H9 (cell line): Measurements from ENCODE around the gene MTX1. TPM values are rescaled to one million over a fixed set of nuclear protein-coding genes. Genes with fewer than 3 reads are reported as not detected.

Experiments used
- DNase-seq: peaks from one replicate; pipeline ENCODE4 v3.0.0-alpha.2; 2017
- H2AFZ ChIP-seq: one replicate; pipeline ENCODE4 v1.6.1; 2013; ENCODE audit warnings: mild to moderate bottlenecking, low read length, control low read depth, moderate library complexity
- H2AK5ac ChIP-seq: 2 replicates; pipeline ENCODE4 v1.6.1; 2013; ENCODE audit warnings: low read length, control low read depth, mixed read lengths; ENCODE audit not compliant: insufficient read length
- H2BK120ac ChIP-seq: one replicate; pipeline ENCODE4 v1.6.1; 2013; ENCODE audit warnings: low read depth, mild to moderate bottlenecking, low read length, control low read depth, inconsistent platforms; ENCODE audit not compliant: poor library complexity, severe bottlenecking
- H2BK12ac ChIP-seq: 2 replicates; pipeline ENCODE4 v1.6.1; 2013; ENCODE audit warnings: low read length, control low read depth, mixed read lengths, low read depth; ENCODE audit not compliant: insufficient read length
- H2BK15ac ChIP-seq: 2 replicates; pipeline ENCODE4 v1.6.1; 2013; ENCODE audit warnings: low read depth, low read length, control low read depth
- H2BK20ac ChIP-seq: one replicate; pipeline ENCODE4 v1.6.1; 2013; ENCODE audit warnings: low read depth, mild to moderate bottlenecking, low read length, control low read depth, inconsistent platforms; ENCODE audit not compliant: poor library complexity, severe bottlenecking
- H2BK5ac ChIP-seq: 2 replicates; pipeline ENCODE4 v1.6.1; 2013; ENCODE audit warnings: low read length, control low read depth, mixed read lengths; ENCODE audit not compliant: insufficient read length
- H3K14ac ChIP-seq: 2 replicates; pipeline ENCODE4 v1.6.1; 2013; ENCODE audit warnings: low read length, control low read depth; ENCODE audit not compliant: insufficient read depth
- H3K18ac ChIP-seq: 2 replicates; pipeline ENCODE4 v1.6.1; 2013; ENCODE audit warnings: low read depth, mild to moderate bottlenecking, mixed read lengths, low read length, control low read depth; ENCODE audit not compliant: insufficient read length
- H3K23ac ChIP-seq: 2 replicates; pipeline ENCODE4 v1.6.1; 2013; ENCODE audit warnings: low read length, control low read depth, mixed read lengths, low read depth; ENCODE audit not compliant: insufficient read length
- H3K23me2 ChIP-seq: 2 replicates; pipeline ENCODE4 v1.6.1; 2013; ENCODE audit warnings: low read depth, mild to moderate bottlenecking, mixed read lengths, low read length, control low read depth; ENCODE audit not compliant: insufficient read length, poor library complexity, severe bottlenecking
- H3K27ac ChIP-seq: 2 replicates; pipeline ENCODE4 v1.5.1; 2013; ENCODE audit warnings: low read length, control low read depth, mixed read lengths, low read depth; ENCODE audit not compliant: insufficient read length
- H3K27me3 ChIP-seq: 2 replicates; pipeline ENCODE4 v1.6.1; 2013; ENCODE audit warnings: low read length, control low read depth, inconsistent platforms; ENCODE audit not compliant: insufficient read depth
- H3K4ac ChIP-seq: 2 replicates; pipeline ENCODE4 v1.6.1; 2013; ENCODE audit warnings: low read depth, mild to moderate bottlenecking, control low read depth, inconsistent platforms, low read length, moderate library complexity
- H3K4me1 ChIP-seq: 2 replicates; pipeline ENCODE4 v1.6.1; 2013; ENCODE audit warnings: low read length, control low read depth, inconsistent platforms; ENCODE audit not compliant: insufficient read depth
- H3K4me2 ChIP-seq: 2 replicates; pipeline ENCODE4 v1.6.1; 2013; ENCODE audit warnings: low read length, control low read depth, mixed read lengths; ENCODE audit not compliant: insufficient read length, insufficient read depth
- H3K56ac ChIP-seq: 2 replicates; pipeline ENCODE4 v1.6.1; 2013; ENCODE audit warnings: low read depth, mild to moderate bottlenecking, mixed read lengths, low read length, control low read depth; ENCODE audit not compliant: insufficient read length
- H3K79me1 ChIP-seq: 2 replicates; pipeline ENCODE4 v1.6.1; 2013; ENCODE audit warnings: low read depth, mild to moderate bottlenecking, moderate library complexity, low read length, control low read depth, inconsistent platforms; ENCODE audit not compliant: insufficient read depth, poor library complexity, severe bottlenecking
- H3K79me2 ChIP-seq: 2 replicates; pipeline ENCODE4 v1.6.1; 2013; ENCODE audit warnings: low read length, control low read depth, inconsistent platforms; ENCODE audit not compliant: insufficient read depth
- H3K9ac ChIP-seq: 2 replicates; pipeline ENCODE4 v1.6.1; 2013; ENCODE audit warnings: low read length, control low read depth, mixed read lengths; ENCODE audit not compliant: insufficient read length; ENCODE audit errors: extremely low read depth
- H3K9me3 ChIP-seq: one replicate; pipeline ENCODE4 v1.6.1; 2013; ENCODE audit warnings: low read depth, low read length, inconsistent platforms; ENCODE audit not compliant: control insufficient read depth
- H3T11ph ChIP-seq: one replicate; pipeline ENCODE4 v1.6.1; 2013; ENCODE audit warnings: mild to moderate bottlenecking, low read length, control low read depth, inconsistent platforms
- H4K20me1 ChIP-seq: one replicate; pipeline ENCODE4 v1.6.1; 2013; ENCODE audit not compliant: control insufficient read depth, insufficient read length, insufficient read depth
- H4K5ac ChIP-seq: 2 replicates; pipeline ENCODE4 v1.6.1; 2013; ENCODE audit warnings: low read depth, mild to moderate bottlenecking, mixed read lengths, low read length, control low read depth; ENCODE audit not compliant: insufficient read length
- H4K8ac ChIP-seq: replicated peaks from 2 replicates; pipeline ENCODE4 v1.6.1; 2013; ENCODE audit warnings: low read length, control low read depth, mixed read lengths, low read depth; ENCODE audit not compliant: insufficient read length
- H4K91ac ChIP-seq: 2 replicates; pipeline ENCODE4 v1.6.1; 2013; ENCODE audit warnings: low read depth, mild to moderate bottlenecking, moderate library complexity, mixed read lengths, low read length, control low read depth; ENCODE audit not compliant: insufficient read length
- H3K27ac Mint-ChIP-seq, 3 experiments: 2 replicates in 2 of 3; 3 replicates in 1 of 3; pipeline ENCODE4 v1.8.0; 2020 to 2021; ENCODE audit warnings: mixed read lengths in 3 of 3, mild to moderate bottlenecking in 1 of 3, moderate library complexity in 1 of 3
- H3K27me3 Mint-ChIP-seq: 2 replicates; pipeline ENCODE4 v1.8.0; 2021; ENCODE audit warnings: low read depth, mild to moderate bottlenecking, moderate library complexity, mixed read lengths
- H3K36me3 Mint-ChIP-seq, 3 experiments: 2 replicates in 2 of 3; 3 replicates in 1 of 3; pipeline ENCODE4 v1.8.0; 2020 to 2021; ENCODE audit warnings: low read depth in 3 of 3, mixed read lengths in 3 of 3; ENCODE audit not compliant: insufficient read depth in 1 of 3
- H3K4me1 Mint-ChIP-seq, 2 experiments: 2 replicates each; pipeline ENCODE4 v1.8.0; 2020; ENCODE audit warnings: mixed read lengths in 2 of 2
- H3K4me3 Mint-ChIP-seq, 2 experiments: 2 replicates in 1 of 2; 3 replicates in 1 of 2; pipeline ENCODE4 v1.8.0; 2020 to 2021; ENCODE audit warnings: mild to moderate bottlenecking in 2 of 2, mixed read lengths in 2 of 2, moderate library complexity in 1 of 2
- H3K9me3 Mint-ChIP-seq, 2 experiments: 2 replicates in 1 of 2; 3 replicates in 1 of 2; pipeline ENCODE4 v1.8.0; 2020; ENCODE audit warnings: mild to moderate bottlenecking in 2 of 2, mixed read lengths in 2 of 2, moderate library complexity in 1 of 2
- CTCF ChIP-seq: fragments of 200-600 bp; sonication (generic); conservative IDR thresholded peaks from 3 replicates; pipeline ENCODE4 v1.8.0; 2021; ENCODE audit warnings: antibody characterized with exemption, mild to moderate bottlenecking
- WGBS: extraction: QIAGEN DNeasy Blood & Tissue Kit; methylation state at CpG from one replicate; pipeline ENCODE4 v1.1.7; 2013; ENCODE audit warnings: missing lambda C conversion rate, low lambda C conversion rate, mixed read lengths; ENCODE audit not compliant: insufficient read length; ENCODE audit errors: extremely low coverage; 5-methylcytosine and 5-hydroxymethylcytosine counted together
- total RNA-seq: library from RNA; stranded (reverse); gene quantifications from 2 replicates; pipeline ENCODE4 v1.2.1, GENCODE V29; 2021

Gene MTX1
- total RNA-seq, 1 experiment from 2014 or later, result 45.0 TPM

- Histone ChIP-seq H4K5ac (no peak overlapping the region), H3K9me3 (no peaks in the 10 kb centered on the region), H3K9ac (no peak overlapping the region), H4K8ac (no peak overlapping the region), H2BK12ac (no peak overlapping the region), H3K4me2 (no peak overlapping the region), H2BK15ac (no peak overlapping the region), H2AK5ac (no peak overlapping the region), H3K27ac (no peak overlapping the region), H3K4ac (no peak overlapping the region), H4K20me1 (no peaks in the 10 kb centered on the region), H3K27me3 (no peaks in the 10 kb centered on the region), H3K23me2 (no peaks in the 10 kb centered on the region), H3K18ac (no peak overlapping the region), H3K23ac (no peak overlapping the region), H3K56ac (no peak overlapping the region), H4K91ac (no peak overlapping the region), H3K79me1 (no peaks in the 10 kb centered on the region), H2AFZ (no peak overlapping the region), H3K79me2 (no peaks in the 10 kb centered on the region), H2BK5ac (no peak overlapping the region), H2BK120ac (no peak overlapping the region), H3K14ac (no peak overlapping the region), H3T11ph (no peak overlapping the region), H3K4me1 (peaks cover 3% of the 10 kb centered on the region), H2BK20ac (no peak overlapping the region)
- no peak overlapping the region for H3K4me3 Mint-ChIP-seq
- WGBS, result no CpG with 5 or more reads among the region's 21 CpGs
- peaks cover 17 to 31% of the 10 kb centered on the region in 2 experiments for H3K4me1 Mint-ChIP-seq
- no peak for DNase-seq
- peaks cover 0 to 2% of the 10 kb centered on the region in 2 experiments; a peak in 1 of 5 replicates for H3K9me3 Mint-ChIP-seq
- H3K27me3 Mint-ChIP-seq, result peaks cover 1% of the 10 kb centered on the region; the same call in 1 of the 2 replicates
- TF ChIP-seq CTCF, result no peak; the same call in 2 of the 3 replicates
- peak overlapping the region in 2 of 3 experiments; percentile 3 to 55; a peak in 4 of 7 replicates for H3K27ac Mint-ChIP-seq
- peaks cover 12 to 34% (median 30%) of the 10 kb centered on the region in 3 experiments; a peak in 6 of 7 replicates for H3K36me3 Mint-ChIP-seq
These were observed 23.4 kb upstream of the MTX1 start for GRCh38 chr1:155184835-155185782.
